ENCODE data around the gene CORO2B.

CORO2B gene

GRCh38 chr15:68625853-68626252 is 47.1 kb downstream of the CORO2B start:
- DNase-seq (ENCODE audit: low read depth in 1 of 2, low spot score in 1 of 2): no peak
- TF ChIP-seq SPI1 (IDR thresholded peaks at IDR 0.05; ENCODE audit: borderline replicate concordance, low read depth): no peak
- no peak for TF ChIP-seq POLR2AphosphoS5 (IDR thresholded peaks at IDR 0.05; ENCODE audit: low read depth)
- TF ChIP-seq CTCF (IDR thresholded peaks at IDR 0.05; ENCODE audit: insufficient read depth, low read length): no peak
- no peak for TF ChIP-seq GABPA (IDR thresholded peaks at IDR 0.05; ENCODE audit: low read depth)
- no peak for TF ChIP-seq REST (IDR thresholded peaks at IDR 0.05; ENCODE audit: insufficient replicate concordance, low read depth)
- H3K4me3 ChIP-seq (replicated peaks; ENCODE audit: insufficient read depth, low read length): no peak overlapping the region
- H3K27ac ChIP-seq (replicated peaks): no peak overlapping the region
- H3K27me3 ChIP-seq (ENCODE audit: insufficient read depth, poor library complexity, severe bottlenecking): no peaks in the 10 kb centered on the region

- no peak overlapping the region for H3K27ac ChIP-seq (replicated peaks)
- H3K27me3 ChIP-seq (ENCODE audit: insufficient read depth, poor library complexity, severe bottlenecking): no peaks in the 10 kb centered on the region
- no peak for TF ChIP-seq GABPA (IDR thresholded peaks at IDR 0.05; ENCODE audit: low read depth)
- no peak for TF ChIP-seq SPI1 (IDR thresholded peaks at IDR 0.05; ENCODE audit: borderline replicate concordance, low read depth)
- no peak for TF ChIP-seq POLR2AphosphoS5 (IDR thresholded peaks at IDR 0.05; ENCODE audit: low read depth)
- no peak for TF ChIP-seq CTCF (IDR thresholded peaks at IDR 0.05; ENCODE audit: insufficient read depth, low read length)
- TF ChIP-seq REST (IDR thresholded peaks at IDR 0.05; ENCODE audit: insufficient replicate concordance, low read depth): no peak
- H3K4me3 ChIP-seq (replicated peaks; ENCODE audit: insufficient read depth, low read length): no peak overlapping the region
- no peak for DNase-seq (ENCODE audit: low read depth in 1 of 2, low spot score in 1 of 2)
Measured at GRCh38 chr15:68626283-68626682, 47.5 kb downstream of the CORO2B start.

- H3K27me3 ChIP-seq (ENCODE audit: insufficient read depth, poor library complexity, severe bottlenecking): no peaks in the 10 kb centered on the region
- H3K4me3 ChIP-seq (replicated peaks; ENCODE audit: insufficient read depth, low read length): no peak overlapping the region
- TF ChIP-seq CTCF (IDR thresholded peaks at IDR 0.05; ENCODE audit: insufficient read depth, low read length) (no peak), POLR2AphosphoS5 (IDR thresholded peaks at IDR 0.05; ENCODE audit: low read depth) (no peak), SPI1 (IDR thresholded peaks at IDR 0.05; ENCODE audit: borderline replicate concordance, low read depth) (no peak), REST (IDR thresholded peaks at IDR 0.05; ENCODE audit: insufficient replicate concordance, low read depth) (no peak), GABPA (IDR thresholded peaks at IDR 0.05; ENCODE audit: low read depth) (no peak)
- H3K27ac ChIP-seq (replicated peaks): no peak overlapping the region
- no peak for DNase-seq (ENCODE audit: low read depth in 1 of 2, low spot score in 1 of 2)
Measured at GRCh38 chr15:68626739-68627138, 47.9 kb downstream of the CORO2B start.
